H9 (cell line): ENCODE measurements around the gene SLC25A18. TPM values are rescaled to one million over a fixed set of nuclear protein-coding genes. Genes with fewer than 3 reads are reported as not detected.
A peak's percentile ranks its signal among the peaks of the same experiment; 100 is the strongest.

Source experiments
- DNase-seq: peaks from one replicate; pipeline ENCODE4 v3.0.0-alpha.2; 2017
- H2AFZ ChIP-seq: one replicate; pipeline ENCODE4 v1.6.1; 2013; ENCODE audit warnings: mild to moderate bottlenecking, low read length, control low read depth, moderate library complexity
- H2AK5ac ChIP-seq: 2 replicates; pipeline ENCODE4 v1.6.1; 2013; ENCODE audit warnings: low read length, control low read depth, mixed read lengths; ENCODE audit not compliant: insufficient read length
- H2BK120ac ChIP-seq: one replicate; pipeline ENCODE4 v1.6.1; 2013; ENCODE audit warnings: low read depth, mild to moderate bottlenecking, low read length, control low read depth, inconsistent platforms; ENCODE audit not compliant: poor library complexity, severe bottlenecking
- H2BK12ac ChIP-seq: 2 replicates; pipeline ENCODE4 v1.6.1; 2013; ENCODE audit warnings: low read length, control low read depth, mixed read lengths, low read depth; ENCODE audit not compliant: insufficient read length
- H2BK15ac ChIP-seq: 2 replicates; pipeline ENCODE4 v1.6.1; 2013; ENCODE audit warnings: low read depth, low read length, control low read depth
- H2BK20ac ChIP-seq: one replicate; pipeline ENCODE4 v1.6.1; 2013; ENCODE audit warnings: low read depth, mild to moderate bottlenecking, low read length, control low read depth, inconsistent platforms; ENCODE audit not compliant: poor library complexity, severe bottlenecking
- H2BK5ac ChIP-seq: 2 replicates; pipeline ENCODE4 v1.6.1; 2013; ENCODE audit warnings: low read length, control low read depth, mixed read lengths; ENCODE audit not compliant: insufficient read length
- H3K14ac ChIP-seq: 2 replicates; pipeline ENCODE4 v1.6.1; 2013; ENCODE audit warnings: low read length, control low read depth; ENCODE audit not compliant: insufficient read depth
- H3K18ac ChIP-seq: 2 replicates; pipeline ENCODE4 v1.6.1; 2013; ENCODE audit warnings: low read depth, mild to moderate bottlenecking, mixed read lengths, low read length, control low read depth; ENCODE audit not compliant: insufficient read length
- H3K23ac ChIP-seq: 2 replicates; pipeline ENCODE4 v1.6.1; 2013; ENCODE audit warnings: low read length, control low read depth, mixed read lengths, low read depth; ENCODE audit not compliant: insufficient read length
- H3K23me2 ChIP-seq: 2 replicates; pipeline ENCODE4 v1.6.1; 2013; ENCODE audit warnings: low read depth, mild to moderate bottlenecking, mixed read lengths, low read length, control low read depth; ENCODE audit not compliant: insufficient read length, poor library complexity, severe bottlenecking
- H3K27ac ChIP-seq: 2 replicates; pipeline ENCODE4 v1.5.1; 2013; ENCODE audit warnings: low read length, control low read depth, mixed read lengths, low read depth; ENCODE audit not compliant: insufficient read length
- H3K27me3 ChIP-seq: 2 replicates; pipeline ENCODE4 v1.6.1; 2013; ENCODE audit warnings: low read length, control low read depth, inconsistent platforms; ENCODE audit not compliant: insufficient read depth
- H3K4ac ChIP-seq: 2 replicates; pipeline ENCODE4 v1.6.1; 2013; ENCODE audit warnings: low read depth, mild to moderate bottlenecking, control low read depth, inconsistent platforms, low read length, moderate library complexity
- H3K4me1 ChIP-seq: 2 replicates; pipeline ENCODE4 v1.6.1; 2013; ENCODE audit warnings: low read length, control low read depth, inconsistent platforms; ENCODE audit not compliant: insufficient read depth
- H3K4me2 ChIP-seq: 2 replicates; pipeline ENCODE4 v1.6.1; 2013; ENCODE audit warnings: low read length, control low read depth, mixed read lengths; ENCODE audit not compliant: insufficient read length, insufficient read depth
- H3K56ac ChIP-seq: 2 replicates; pipeline ENCODE4 v1.6.1; 2013; ENCODE audit warnings: low read depth, mild to moderate bottlenecking, mixed read lengths, low read length, control low read depth; ENCODE audit not compliant: insufficient read length
- H3K79me1 ChIP-seq: 2 replicates; pipeline ENCODE4 v1.6.1; 2013; ENCODE audit warnings: low read depth, mild to moderate bottlenecking, moderate library complexity, low read length, control low read depth, inconsistent platforms; ENCODE audit not compliant: insufficient read depth, poor library complexity, severe bottlenecking
- H3K79me2 ChIP-seq: 2 replicates; pipeline ENCODE4 v1.6.1; 2013; ENCODE audit warnings: low read length, control low read depth, inconsistent platforms; ENCODE audit not compliant: insufficient read depth
- H3K9ac ChIP-seq: 2 replicates; pipeline ENCODE4 v1.6.1; 2013; ENCODE audit warnings: low read length, control low read depth, mixed read lengths; ENCODE audit not compliant: insufficient read length; ENCODE audit errors: extremely low read depth
- H3K9me3 ChIP-seq: one replicate; pipeline ENCODE4 v1.6.1; 2013; ENCODE audit warnings: low read depth, low read length, inconsistent platforms; ENCODE audit not compliant: control insufficient read depth
- H3T11ph ChIP-seq: one replicate; pipeline ENCODE4 v1.6.1; 2013; ENCODE audit warnings: mild to moderate bottlenecking, low read length, control low read depth, inconsistent platforms
- H4K20me1 ChIP-seq: one replicate; pipeline ENCODE4 v1.6.1; 2013; ENCODE audit not compliant: control insufficient read depth, insufficient read length, insufficient read depth
- H4K5ac ChIP-seq: 2 replicates; pipeline ENCODE4 v1.6.1; 2013; ENCODE audit warnings: low read depth, mild to moderate bottlenecking, mixed read lengths, low read length, control low read depth; ENCODE audit not compliant: insufficient read length
- H4K8ac ChIP-seq: replicated peaks from 2 replicates; pipeline ENCODE4 v1.6.1; 2013; ENCODE audit warnings: low read length, control low read depth, mixed read lengths, low read depth; ENCODE audit not compliant: insufficient read length
- H4K91ac ChIP-seq: 2 replicates; pipeline ENCODE4 v1.6.1; 2013; ENCODE audit warnings: low read depth, mild to moderate bottlenecking, moderate library complexity, mixed read lengths, low read length, control low read depth; ENCODE audit not compliant: insufficient read length
- H3K27ac Mint-ChIP-seq, 3 experiments: 2 replicates in 2 of 3; 3 replicates in 1 of 3; pipeline ENCODE4 v1.8.0; 2020 to 2021; ENCODE audit warnings: mixed read lengths in 3 of 3, mild to moderate bottlenecking in 1 of 3, moderate library complexity in 1 of 3
- H3K27me3 Mint-ChIP-seq: 2 replicates; pipeline ENCODE4 v1.8.0; 2021; ENCODE audit warnings: low read depth, mild to moderate bottlenecking, moderate library complexity, mixed read lengths
- H3K36me3 Mint-ChIP-seq, 3 experiments: 2 replicates in 2 of 3; 3 replicates in 1 of 3; pipeline ENCODE4 v1.8.0; 2020 to 2021; ENCODE audit warnings: low read depth in 3 of 3, mixed read lengths in 3 of 3; ENCODE audit not compliant: insufficient read depth in 1 of 3
- H3K4me1 Mint-ChIP-seq, 2 experiments: 2 replicates each; pipeline ENCODE4 v1.8.0; 2020; ENCODE audit warnings: mixed read lengths in 2 of 2
- H3K4me3 Mint-ChIP-seq, 2 experiments: 2 replicates in 1 of 2; 3 replicates in 1 of 2; pipeline ENCODE4 v1.8.0; 2020 to 2021; ENCODE audit warnings: mild to moderate bottlenecking in 2 of 2, mixed read lengths in 2 of 2, moderate library complexity in 1 of 2
- H3K9me3 Mint-ChIP-seq, 2 experiments: 2 replicates in 1 of 2; 3 replicates in 1 of 2; pipeline ENCODE4 v1.8.0; 2020; ENCODE audit warnings: mild to moderate bottlenecking in 2 of 2, mixed read lengths in 2 of 2, moderate library complexity in 1 of 2
- WGBS: extraction: QIAGEN DNeasy Blood & Tissue Kit; methylation state at CpG from one replicate; pipeline ENCODE4 v1.1.7; 2013; ENCODE audit warnings: missing lambda C conversion rate, low lambda C conversion rate, mixed read lengths; ENCODE audit not compliant: insufficient read length; ENCODE audit errors: extremely low coverage; 5-methylcytosine and 5-hydroxymethylcytosine counted together
- total RNA-seq: library from RNA; stranded (reverse); gene quantifications from 2 replicates; pipeline ENCODE4 v1.2.1, GENCODE V29; 2021
- TF ChIP-seq, protein P1 (sequence below): fragments of 200-600 bp; sonication (generic); conservative IDR thresholded peaks from 3 replicates; pipeline ENCODE4 v1.8.0; 2021; ENCODE audit warnings: antibody characterized with exemption, mild to moderate bottlenecking

Gene SLC25A18
- total RNA-seq, 1 experiment from 2014 or later = 2.3 TPM

DNA sequence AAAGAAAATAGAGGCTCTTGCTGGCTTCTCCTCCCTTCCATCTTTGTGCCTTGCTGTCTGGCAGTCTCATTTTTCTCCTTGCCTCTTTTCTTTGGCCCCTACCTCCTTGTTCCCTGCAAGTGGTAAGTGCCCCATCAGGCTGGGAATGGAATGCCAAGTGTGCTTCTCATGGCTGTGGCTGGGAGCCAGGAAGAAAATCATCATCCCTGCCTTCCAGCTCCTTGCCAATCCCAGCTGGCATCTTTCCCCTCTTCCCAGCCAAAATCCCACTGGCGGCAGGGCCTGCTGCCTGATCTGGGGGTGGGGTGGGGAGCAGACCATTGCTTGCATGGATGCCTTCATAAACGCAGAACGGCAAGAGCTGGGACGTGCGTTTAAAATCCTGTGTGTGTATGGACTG lies 27.0 kb upstream of the SLC25A18 start:
- Mint-ChIP-seq H3K9me3 (no peaks in the 10 kb centered on the region), H3K4me3 (no peak overlapping the region), H3K27me3 (no peaks in the 10 kb centered on the region), H3K27ac (peak overlapping the region in 2 of 3 experiments; percentile 82 to 86; a peak in 2 of 7 replicates), H3K36me3 (peaks cover 37 to 83% (median 61%) of the 10 kb centered on the region in 3 experiments; a peak in 6 of 7 replicates), H3K4me1 (peaks cover 13 to 14% of the 10 kb centered on the region in 2 experiments)
- H3K9ac ChIP-seq = no peak overlapping the region
- no peak overlapping the region for H2BK20ac ChIP-seq
- H3K56ac ChIP-seq = no peak overlapping the region
- no peak overlapping the region for H2BK120ac ChIP-seq
- H3K79me1 ChIP-seq = no peaks in the 10 kb centered on the region
- H3K79me2 ChIP-seq = no peaks in the 10 kb centered on the region
- H4K5ac ChIP-seq = no peak overlapping the region
- DNase-seq = no peak
- H3K14ac ChIP-seq = no peak overlapping the region
- H3K27ac ChIP-seq = no peak overlapping the region
- no peaks in the 10 kb centered on the region for H3K9me3 ChIP-seq
- no peak overlapping the region for H3K4me2 ChIP-seq
- no peaks in the 10 kb centered on the region for H3K23me2 ChIP-seq
- no peaks in the 10 kb centered on the region for H3K27me3 ChIP-seq
- H3K23ac ChIP-seq = no peak overlapping the region
- H3K4me1 ChIP-seq = peaks cover 3% of the 10 kb centered on the region
- H3T11ph ChIP-seq = no peak overlapping the region
- no peak overlapping the region for H2BK5ac ChIP-seq
- no peak overlapping the region for H3K4ac ChIP-seq
- no peak overlapping the region for H2AK5ac ChIP-seq
- no CpG with 5 or more reads among the region's 5 CpGs for WGBS
- H4K20me1 ChIP-seq = no peaks in the 10 kb centered on the region
- H4K8ac ChIP-seq = no peak overlapping the region
- H2BK12ac ChIP-seq = no peak overlapping the region
- H4K91ac ChIP-seq = no peak overlapping the region
- no peak overlapping the region for H3K18ac ChIP-seq
- TF ChIP-seq, protein P1, sequence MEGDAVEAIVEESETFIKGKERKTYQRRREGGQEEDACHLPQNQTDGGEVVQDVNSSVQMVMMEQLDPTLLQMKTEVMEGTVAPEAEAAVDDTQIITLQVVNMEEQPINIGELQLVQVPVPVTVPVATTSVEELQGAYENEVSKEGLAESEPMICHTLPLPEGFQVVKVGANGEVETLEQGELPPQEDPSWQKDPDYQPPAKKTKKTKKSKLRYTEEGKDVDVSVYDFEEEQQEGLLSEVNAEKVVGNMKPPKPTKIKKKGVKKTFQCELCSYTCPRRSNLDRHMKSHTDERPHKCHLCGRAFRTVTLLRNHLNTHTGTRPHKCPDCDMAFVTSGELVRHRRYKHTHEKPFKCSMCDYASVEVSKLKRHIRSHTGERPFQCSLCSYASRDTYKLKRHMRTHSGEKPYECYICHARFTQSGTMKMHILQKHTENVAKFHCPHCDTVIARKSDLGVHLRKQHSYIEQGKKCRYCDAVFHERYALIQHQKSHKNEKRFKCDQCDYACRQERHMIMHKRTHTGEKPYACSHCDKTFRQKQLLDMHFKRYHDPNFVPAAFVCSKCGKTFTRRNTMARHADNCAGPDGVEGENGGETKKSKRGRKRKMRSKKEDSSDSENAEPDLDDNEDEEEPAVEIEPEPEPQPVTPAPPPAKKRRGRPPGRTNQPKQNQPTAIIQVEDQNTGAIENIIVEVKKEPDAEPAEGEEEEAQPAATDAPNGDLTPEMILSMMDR = no peak
- no peak overlapping the region for H2BK15ac ChIP-seq
- no peak overlapping the region for H2AFZ ChIP-seq
